Measurements from ENCODE around the gene LRP1B. TPM values are rescaled to one million over a fixed set of nuclear protein-coding genes. Genes with fewer than 3 reads are reported as not detected.

LRP1B gene
- total and polyA plus RNA-seq, 2 of the 8 experiments (the other 6 are each of a cell fraction or from before 2014, with no cell fraction given): 0.03 TPM; not detected in 1

DNA sequence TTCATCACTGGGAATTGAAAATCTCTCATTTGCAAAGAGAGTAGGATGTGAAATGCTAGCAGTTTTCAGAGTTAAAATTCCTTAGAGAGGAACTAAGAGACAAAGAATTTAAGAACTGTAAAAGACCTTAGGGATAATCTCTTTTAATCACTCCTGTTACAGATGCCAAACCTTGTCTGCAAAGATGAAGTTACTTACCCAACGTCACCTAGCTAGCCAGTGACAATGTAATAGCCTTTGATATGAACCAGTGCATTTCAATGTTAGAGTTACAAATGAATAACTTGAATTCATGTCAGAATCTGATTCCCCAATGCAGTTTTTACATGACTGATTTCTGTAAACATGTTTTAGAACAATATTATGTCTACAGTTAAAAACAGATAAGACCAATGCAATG lies 190.1 kb downstream of the LRP1B start:
- Histone ChIP-seq H2AFZ (ENCODE audit: low read length) (no peak overlapping the region), H2BK120ac (replicated peaks; ENCODE audit: low read depth, low read length) (no peak overlapping the region), H3K79me1 (ENCODE audit: low read depth, low read length) (no peaks in the 10 kb centered on the region), H2BK15ac (ENCODE audit: low read length) (no peak overlapping the region), H3K4me3 (ENCODE audit: extremely low read depth in 1 of 4, insufficient read depth in 2 of 4, low read depth in 3 of 4, low read length in 4 of 4) (no peak overlapping the region), H3K56ac (replicated peaks; ENCODE audit: insufficient read length, low read depth, low read length) (no peak overlapping the region), H4K8ac (ENCODE audit: extremely low read depth, insufficient read depth, low read length) (no peak overlapping the region), H3K4me2 (ENCODE audit: insufficient read depth in 1 of 2, low read depth in 2 of 2, low read length in 2 of 2) (no peak overlapping the region), H3K4me1 (replicated peaks in 1 of 4; ENCODE audit: control insufficient read depth in 3 of 4, insufficient read depth in 4 of 4, low read length in 3 of 4) (no peaks in the 10 kb centered on the region), H3K23me2 (ENCODE audit: low read depth, low read length) (no peaks in the 10 kb centered on the region), H3K9me3 (ENCODE audit: insufficient read depth in 2 of 2, low read depth in 1 of 2, low read length in 1 of 2) (0 out of 4 replicates have a peak, but pooled peaks cover 0 to 2% of the 10 kb centered on the region in 2 experiments), H3K27me3 (replicated peaks in 1 of 4; ENCODE audit: control insufficient read depth in 3 of 4, extremely low read depth in 1 of 4, insufficient read depth in 3 of 4, low read length in 3 of 4) (no peaks in the 10 kb centered on the region), H2AK5ac (ENCODE audit: low read depth, low read length) (no peak overlapping the region), H4K20me1 (replicated peaks in 1 of 2; ENCODE audit: control insufficient read depth in 1 of 2, insufficient read depth in 2 of 2, low read length in 2 of 2) (no peaks in the 10 kb centered on the region), H3K27ac (ENCODE audit: low read depth, low read length) (no peak overlapping the region), H2BK5ac (ENCODE audit: low read depth, low read length) (no peak overlapping the region), H3K36me3 (ENCODE audit: control insufficient read depth in 2 of 4, insufficient read depth in 4 of 4, low read length in 3 of 4) (no peaks in the 10 kb centered on the region), H3K23ac (ENCODE audit: insufficient read length) (no peak overlapping the region), H4K5ac (ENCODE audit: insufficient read length, low read depth, low read length) (no peak overlapping the region), H3K14ac (ENCODE audit: insufficient read length) (no peak overlapping the region), H4K91ac (replicated peaks; ENCODE audit: insufficient read length, low read length) (no peak overlapping the region), H3K9ac (replicated peaks in 1 of 4; ENCODE audit: extremely low read depth in 1 of 4, low read depth in 3 of 4, low read length in 3 of 4) (no peak overlapping the region), H3K18ac (ENCODE audit: extremely low read depth, low read length) (no peak overlapping the region), H2BK12ac (ENCODE audit: low read depth, low read length) (no peak overlapping the region), H3K79me2 (ENCODE audit: control insufficient read depth in 1 of 2, insufficient read depth in 2 of 2, low read length in 2 of 2) (no peaks in the 10 kb centered on the region), H2BK20ac (ENCODE audit: low read length) (no peak overlapping the region), H3K4ac (replicated peaks; ENCODE audit: insufficient read length, low read depth, low read length) (no peak overlapping the region)
- POLR2A ChIA-PET (ENCODE audit: partially characterized antibody): no interaction called here
- WGBS, 2 experiments (ENCODE audit: extremely low coverage in 1 of 2, insufficient coverage in 1 of 2, insufficient read length in 1 of 2, insufficient replicate concordance in 2 of 2, low coverage in 1 of 2, low lambda C conversion rate in 2 of 2, missing lambda C conversion rate in 1 of 2): 100% methylated on average over 1 of the region's 1 CpG; no CpG with 5 or more reads in 1 of the 2 experiments
- DNase-seq (ENCODE audit: low read depth in 1 of 2, low spot score in 2 of 2) (no peak), FAIRE-seq (no peak)
- CTCF ChIA-PET (ENCODE audit: partially characterized antibody): interaction anchor here (1.4 kb wide), 1 partner anchor 46 kb away, joined by 3 read pairs; no protein-coding TSS in a partner anchor
- TF ChIP-seq YY1 (IDR thresholded peaks at IDR 0.05; ENCODE audit: low read depth, low read length) (no peak), KDM5A (IDR thresholded peaks at IDR 0.05; ENCODE audit: low read length) (no peak), EGR1 (IDR thresholded peaks at IDR 0.05; ENCODE audit: borderline replicate concordance, low read depth, low read length) (no peak), TEAD4 (IDR thresholded peaks at IDR 0.05; ENCODE audit: low read depth, low read length) (no peak), RAD21 (IDR thresholded peaks at IDR 0.05 in 1 of 2, conservative IDR thresholded peaks at IDR 0.05 in 1 of 2; ENCODE audit: low read depth in 2 of 2, low read length in 2 of 2) (no peak), SAP30 (IDR thresholded peaks at IDR 0.05; ENCODE audit: insufficient read depth, insufficient replicate concordance, low read length) (no peak), ASH2L (IDR thresholded peaks at IDR 0.05; ENCODE audit: low read length) (no peak)

All from H1 (cell line).